Activated T-helper 17 cell treated with anti-CD3 and anti-CD28 coated beads, Interleukin-2, amount 50 U/mL, for 72 hours (primary cell): Measurements from ENCODE around the gene EXOC3L2. TPM values are rescaled to one million over a fixed set of nuclear protein-coding genes. Genes with fewer than 3 reads are reported as not detected.

Experiments
- ATAC-seq: fragments of 150-1000 bp; cut with Tn5 transposase; replicated peaks from 2 replicates; pipeline ENCODE4 v1.10.0; 2021; ENCODE audit warnings: mild to moderate bottlenecking, moderate library complexity
- H3K27ac Mint-ChIP-seq: one replicate; pipeline ENCODE4 v1.8.0; 2022; ENCODE audit warnings: mixed read lengths
- H3K27me3 Mint-ChIP-seq: one replicate; pipeline ENCODE4 v1.8.0; 2022; ENCODE audit warnings: mixed read lengths
- H3K36me3 Mint-ChIP-seq: one replicate; pipeline ENCODE4 v1.8.0; 2022; ENCODE audit warnings: low read depth, mild to moderate bottlenecking, mixed read lengths
- H3K4me1 Mint-ChIP-seq: one replicate; pipeline ENCODE4 v1.8.0; 2022; ENCODE audit warnings: mixed read lengths
- H3K4me3 Mint-ChIP-seq: one replicate; pipeline ENCODE4 v1.8.0; 2022; ENCODE audit warnings: mild to moderate bottlenecking, mixed read lengths
- H3K9me3 Mint-ChIP-seq: one replicate; pipeline ENCODE4 v1.8.0; 2022; ENCODE audit warnings: mixed read lengths
- total RNA-seq, 2 donors: library from RNA; stranded (reverse); gene quantifications; one replicate each; pipeline ENCODE4 v1.2.3, GENCODE V29; 2022

Gene EXOC3L2
- not detected for total RNA-seq

DNA sequence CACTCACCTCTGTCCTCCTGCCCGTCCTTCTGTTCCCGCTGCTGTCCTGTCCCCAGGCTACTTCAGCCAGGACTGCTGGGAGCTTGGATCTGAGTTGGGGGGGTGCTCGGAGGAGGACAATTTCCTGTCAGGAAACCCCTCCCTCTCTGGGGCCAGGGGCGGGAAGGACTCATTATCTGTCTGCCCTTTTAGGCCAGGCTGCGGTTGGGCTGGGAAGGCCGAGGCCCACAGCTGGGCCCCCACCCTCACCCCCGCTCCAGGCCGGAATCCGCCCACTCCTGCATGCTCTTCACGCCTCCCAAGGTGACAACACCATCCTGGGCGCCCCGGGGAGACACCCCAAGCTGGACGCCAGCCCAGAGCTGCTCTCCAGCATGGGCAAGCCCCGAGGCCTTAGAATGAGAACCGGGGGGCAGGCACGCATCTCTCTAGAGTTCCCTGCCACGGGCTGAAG is at the start of gene EXOC3L2:
Gene EXOC3L2, minus strand, starts transcription at position 74 of the 454 bp plus-strand sequence. CDS start 6,362 bp downstream, outside the sequence.
- H3K4me1 Mint-ChIP-seq: no peaks in the 10 kb centered on the region
- H3K36me3 Mint-ChIP-seq: no peaks in the 10 kb centered on the region
- H3K9me3 Mint-ChIP-seq: no peaks in the 10 kb centered on the region
- peaks cover 15% of the 10 kb centered on the region for H3K27me3 Mint-ChIP-seq
- no peak for ATAC-seq
- no peak within 1 kb of the TSS for H3K4me3 Mint-ChIP-seq
- peak within 1 kb of the TSS; percentile 7 for H3K27ac Mint-ChIP-seq

DNA sequence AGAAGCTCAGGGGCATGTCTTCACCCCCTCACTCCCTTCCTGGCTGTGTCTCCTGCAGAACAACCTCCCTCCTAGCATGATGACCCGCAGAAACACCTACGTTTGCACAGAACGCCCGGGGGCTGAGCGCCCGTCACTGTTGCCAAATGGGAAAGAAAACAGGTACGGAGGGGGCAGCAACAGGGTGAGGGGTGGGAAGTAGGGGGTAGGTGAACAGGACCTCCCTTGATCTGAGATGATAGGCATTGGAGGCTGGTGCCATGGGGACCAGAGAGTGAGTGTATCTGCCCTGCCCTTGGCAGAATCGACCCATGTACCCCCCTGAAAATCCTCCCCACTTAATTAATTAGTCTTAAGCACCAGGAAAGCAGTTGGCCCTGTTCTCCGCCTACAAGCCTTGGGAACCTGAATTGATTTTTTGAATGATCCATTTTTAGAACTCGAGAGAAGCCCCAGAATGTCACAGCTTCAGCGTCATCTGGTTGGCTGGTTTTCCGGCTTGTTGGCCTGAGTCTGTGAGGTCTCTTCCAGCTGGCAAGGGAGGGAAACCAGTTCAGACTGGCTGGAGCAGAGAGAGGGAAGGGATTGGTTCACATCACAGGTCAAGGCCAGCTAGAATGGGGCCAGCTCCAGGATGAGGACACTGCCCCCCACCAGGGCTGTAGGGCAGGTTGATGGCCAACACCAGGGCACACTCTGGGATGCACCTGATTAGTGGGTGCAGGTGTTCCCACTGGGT is 49.3 kb upstream of the EXOC3L2 start:
- H3K4me3 Mint-ChIP-seq: no peak overlapping the region
- H3K36me3 Mint-ChIP-seq: peaks cover 49% of the 10 kb centered on the region
- H3K4me1 Mint-ChIP-seq: peaks cover 5% of the 10 kb centered on the region
- H3K9me3 Mint-ChIP-seq: peaks cover 6% of the 10 kb centered on the region
- no peak overlapping the region for H3K27ac Mint-ChIP-seq
- no peak for ATAC-seq
- H3K27me3 Mint-ChIP-seq: no peaks in the 10 kb centered on the region

DNA sequence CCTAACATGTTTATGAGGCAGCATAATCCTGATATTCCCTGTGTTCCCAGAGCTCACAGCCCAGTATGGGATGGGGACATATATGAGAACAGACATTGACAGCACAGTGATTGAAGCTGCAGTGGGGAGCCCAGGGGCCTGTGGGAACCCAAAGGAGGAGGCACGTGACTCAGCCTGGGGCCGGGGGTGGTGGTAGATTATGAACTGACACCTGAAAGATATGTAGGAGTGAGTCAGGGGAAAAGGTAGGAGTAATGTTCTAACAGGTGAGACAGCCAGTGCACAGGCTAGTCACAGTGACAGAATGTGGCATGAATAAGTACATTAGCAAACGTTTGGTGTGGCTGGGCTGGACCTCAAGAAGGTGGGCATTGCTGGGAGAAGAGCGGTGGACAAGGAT is 48.5 kb upstream of the EXOC3L2 start:
- no peaks in the 10 kb centered on the region for H3K27me3 Mint-ChIP-seq
- peaks cover 6% of the 10 kb centered on the region for H3K9me3 Mint-ChIP-seq
- peak; percentile 72 for ATAC-seq
- peaks cover 45% of the 10 kb centered on the region for H3K36me3 Mint-ChIP-seq
- H3K4me3 Mint-ChIP-seq: no peak overlapping the region
- H3K4me1 Mint-ChIP-seq: peaks cover 5% of the 10 kb centered on the region
- H3K27ac Mint-ChIP-seq: peak overlapping the region; percentile 23

DNA sequence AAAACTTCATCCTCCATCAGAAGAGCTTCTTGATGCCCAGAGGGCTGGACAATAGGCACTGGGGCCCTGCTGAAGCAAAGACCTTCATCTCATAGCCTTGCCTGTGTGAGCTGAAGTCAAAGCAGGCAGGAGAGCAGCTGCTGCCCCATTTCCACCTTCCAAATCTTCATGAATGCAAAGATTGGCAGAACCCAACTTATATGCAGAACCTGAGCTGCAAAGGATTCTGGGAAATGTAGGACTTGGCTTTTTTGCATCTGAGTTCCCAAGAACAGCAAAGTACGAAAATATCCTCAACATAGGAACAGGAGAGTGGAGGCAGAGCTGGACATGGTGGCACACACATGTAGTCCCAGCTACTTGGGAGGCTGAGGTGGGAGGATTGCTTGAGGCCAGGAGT is 46.6 kb upstream of the EXOC3L2 start:
- H3K27me3 Mint-ChIP-seq: no peaks in the 10 kb centered on the region
- no peak overlapping the region for H3K4me3 Mint-ChIP-seq
- peaks cover 56% of the 10 kb centered on the region for H3K36me3 Mint-ChIP-seq
- H3K27ac Mint-ChIP-seq: no peak overlapping the region
- peaks cover 5% of the 10 kb centered on the region for H3K4me1 Mint-ChIP-seq
- ATAC-seq: no peak
- H3K9me3 Mint-ChIP-seq: peaks cover 6% of the 10 kb centered on the region

DNA sequence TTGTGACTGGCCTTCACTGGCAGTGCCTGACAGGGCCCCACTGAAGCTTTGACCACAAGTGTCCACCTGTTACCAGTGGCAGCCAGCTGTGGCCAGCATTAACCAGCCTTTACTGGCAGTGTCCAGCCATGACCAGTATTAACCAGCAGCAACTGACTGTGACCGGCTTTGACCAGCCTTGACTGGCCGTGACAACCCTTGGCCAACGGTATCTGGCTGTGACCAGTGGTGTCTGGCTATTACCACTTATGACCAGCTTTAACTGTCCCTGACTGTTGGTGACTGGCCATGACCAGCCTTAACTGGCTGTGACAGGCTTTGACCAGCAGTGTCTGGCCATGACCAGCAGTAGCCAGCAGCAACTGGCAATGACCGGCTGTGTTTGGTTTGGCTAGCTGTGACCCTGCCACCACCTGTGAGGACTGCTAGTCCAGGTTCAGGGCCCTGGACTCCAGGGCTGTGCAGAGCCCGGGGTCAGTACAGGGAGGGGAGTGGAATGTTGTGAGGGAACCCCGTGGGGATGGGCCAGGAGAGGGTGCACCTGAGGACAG is 45.2 kb upstream of the EXOC3L2 start:
- H3K4me1 Mint-ChIP-seq: peaks cover 5% of the 10 kb centered on the region
- no peak overlapping the region for H3K27ac Mint-ChIP-seq
- peaks cover 6% of the 10 kb centered on the region for H3K9me3 Mint-ChIP-seq
- no peak for ATAC-seq
- peaks cover 55% of the 10 kb centered on the region for H3K36me3 Mint-ChIP-seq
- no peaks in the 10 kb centered on the region for H3K27me3 Mint-ChIP-seq
- H3K4me3 Mint-ChIP-seq: no peak overlapping the region

DNA sequence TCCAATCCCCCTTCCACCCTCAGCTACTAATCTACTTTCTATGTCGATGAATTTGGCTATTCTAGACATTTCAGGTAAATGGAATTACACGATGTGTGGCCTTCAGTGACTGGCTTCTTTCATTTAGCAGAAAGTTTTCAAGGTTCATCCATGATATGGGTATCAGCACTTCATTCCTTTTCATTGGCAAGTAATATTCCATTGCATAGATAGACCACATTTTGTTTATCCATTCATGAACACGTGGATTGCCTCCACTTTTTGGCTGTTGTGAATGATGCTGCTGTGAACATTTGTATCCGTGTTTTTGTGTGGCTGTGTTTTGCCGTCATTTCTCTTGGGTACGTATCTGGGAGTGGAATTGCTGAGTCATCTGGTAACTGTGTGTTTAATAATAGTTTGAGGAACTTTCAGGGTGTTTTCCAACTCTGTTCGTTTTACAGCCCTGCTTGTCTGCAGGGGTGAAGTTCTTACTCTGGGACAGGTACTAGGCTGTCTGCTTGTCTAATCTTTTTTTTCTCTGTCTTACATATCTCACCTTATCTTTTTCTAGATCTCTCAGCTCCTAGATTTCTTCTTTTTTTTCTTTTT is 38.3 kb upstream of the EXOC3L2 start:
- Mint-ChIP-seq H3K4me3 (no peak overlapping the region), H3K4me1 (no peaks in the 10 kb centered on the region), H3K27me3 (no peaks in the 10 kb centered on the region), H3K9me3 (no peaks in the 10 kb centered on the region), H3K36me3 (peaks cover 60% of the 10 kb centered on the region), H3K27ac (no peak overlapping the region)
- ATAC-seq: peak; percentile 11

DNA sequence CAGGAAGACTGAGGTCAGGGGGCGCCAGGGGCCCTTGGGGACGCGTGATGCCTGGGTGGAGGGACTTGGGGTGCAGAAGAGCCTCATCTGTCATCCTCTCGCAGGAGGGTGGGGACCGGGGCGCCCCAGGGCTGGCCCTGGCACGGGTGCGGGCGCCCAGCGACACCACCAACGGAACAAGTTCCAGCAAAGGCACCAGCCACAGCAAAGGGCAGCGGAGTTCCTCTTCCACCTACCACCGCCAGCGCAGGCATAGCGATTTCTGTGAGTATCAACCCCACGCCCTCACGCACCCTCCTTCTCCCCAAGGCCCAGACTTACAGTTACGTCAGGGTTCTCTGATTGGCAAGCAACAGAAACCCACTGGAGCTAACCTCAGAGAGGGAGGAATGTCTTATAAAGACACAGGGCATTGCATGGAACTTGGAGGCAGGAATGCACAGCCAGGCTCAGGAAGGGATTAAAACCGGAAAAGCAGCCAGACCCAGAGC is 35.3 kb upstream of the EXOC3L2 start:
- Mint-ChIP-seq H3K4me1 (no peaks in the 10 kb centered on the region), H3K9me3 (no peaks in the 10 kb centered on the region)
- no peak for ATAC-seq

DNA sequence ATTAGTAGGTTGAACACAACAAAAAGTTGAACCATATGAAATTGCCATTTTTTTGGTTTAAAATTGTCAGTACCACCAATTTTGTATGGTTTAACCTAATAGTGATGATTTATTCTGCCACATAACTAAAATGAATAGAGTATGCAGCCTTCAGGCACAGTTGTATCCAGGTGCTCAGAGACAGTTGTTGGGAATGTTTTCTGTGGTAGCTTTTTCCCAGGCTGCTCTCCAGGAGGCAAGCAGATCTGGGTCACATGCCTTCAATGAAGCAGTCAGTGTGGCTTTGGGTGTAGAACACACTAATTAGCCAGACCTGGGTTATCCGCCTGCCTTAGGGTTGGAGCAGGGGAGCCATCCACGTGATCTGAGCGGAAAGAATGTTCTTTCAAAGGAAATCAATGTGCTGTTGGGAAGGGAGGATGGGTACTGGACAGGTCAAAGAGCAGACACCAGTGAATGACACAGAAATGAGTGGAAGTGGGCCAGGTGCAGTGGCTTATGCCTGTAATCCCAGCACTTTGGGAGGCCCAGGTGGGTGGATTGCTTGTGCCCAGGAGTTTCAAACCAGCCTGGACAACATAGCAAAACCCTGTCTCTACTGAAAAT is 34.5 kb upstream of the EXOC3L2 start:
- peaks cover 53% of the 10 kb centered on the region for H3K36me3 Mint-ChIP-seq
- no peaks in the 10 kb centered on the region for H3K27me3 Mint-ChIP-seq
- no peaks in the 10 kb centered on the region for H3K9me3 Mint-ChIP-seq
- no peak for ATAC-seq
- H3K27ac Mint-ChIP-seq: no peak overlapping the region
- H3K4me3 Mint-ChIP-seq: no peak overlapping the region
- H3K4me1 Mint-ChIP-seq: no peaks in the 10 kb centered on the region

More for the DNA sequence above, 35.3 kb upstream of the EXOC3L2 start:
- Mint-ChIP-seq H3K27ac (no peak overlapping the region), H3K27me3 (no peaks in the 10 kb centered on the region), H3K4me3 (no peak overlapping the region), H3K36me3 (peaks cover 48% of the 10 kb centered on the region)

DNA sequence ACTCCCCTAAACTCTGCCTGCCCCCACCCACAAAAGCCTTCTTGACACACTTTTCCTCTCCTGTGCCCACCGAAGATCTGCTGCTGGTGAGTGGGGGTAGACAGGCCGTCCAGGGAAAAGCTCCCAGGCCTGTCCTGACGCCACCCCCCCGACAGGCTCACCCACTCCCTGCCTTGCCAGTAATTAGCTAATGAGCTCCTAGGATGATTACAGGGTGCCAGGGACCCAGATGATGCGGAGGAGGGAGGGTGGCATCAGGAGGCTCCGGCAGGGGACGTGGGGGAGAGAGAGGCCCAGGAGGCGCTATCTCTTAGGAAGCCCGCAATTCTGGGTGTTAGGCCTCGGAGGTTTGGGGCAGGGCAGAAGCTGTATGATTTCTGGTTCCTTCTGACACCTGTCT is 32.9 kb upstream of the EXOC3L2 start:
- ATAC-seq: no peak
- peaks cover 60% of the 10 kb centered on the region for H3K36me3 Mint-ChIP-seq

DNA sequence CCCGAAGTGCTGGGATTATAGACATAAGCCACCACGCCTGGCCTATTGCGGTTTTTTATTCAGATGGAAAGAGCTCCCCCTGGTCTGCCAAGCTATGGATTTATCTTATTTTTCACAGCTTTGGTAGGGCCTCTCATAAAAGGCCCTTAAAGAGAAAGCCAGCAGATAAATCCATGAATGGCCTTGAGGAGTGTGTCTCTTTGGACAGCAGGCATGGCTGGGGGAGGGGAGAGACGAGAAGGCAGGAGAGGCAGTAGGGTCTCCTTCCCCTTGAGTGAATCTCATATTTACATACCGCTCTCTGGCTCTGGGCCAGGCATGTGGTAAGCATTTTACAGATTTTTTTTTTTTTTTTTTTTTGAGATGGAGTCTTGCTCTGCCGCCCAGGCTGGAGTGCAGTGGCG is 31.1 kb upstream of the EXOC3L2 start:
- H3K36me3 Mint-ChIP-seq: peaks cover 61% of the 10 kb centered on the region
- no peak for ATAC-seq
- no peaks in the 10 kb centered on the region for H3K27me3 Mint-ChIP-seq
- no peaks in the 10 kb centered on the region for H3K9me3 Mint-ChIP-seq
- H3K4me1 Mint-ChIP-seq: no peaks in the 10 kb centered on the region
- H3K27ac Mint-ChIP-seq: no peak overlapping the region
- H3K4me3 Mint-ChIP-seq: no peak overlapping the region

More for the DNA sequence above, 32.9 kb upstream of the EXOC3L2 start:
- no peaks in the 10 kb centered on the region for H3K27me3 Mint-ChIP-seq
- H3K27ac Mint-ChIP-seq: no peak overlapping the region
- H3K4me1 Mint-ChIP-seq: no peaks in the 10 kb centered on the region
- H3K9me3 Mint-ChIP-seq: no peaks in the 10 kb centered on the region
- no peak overlapping the region for H3K4me3 Mint-ChIP-seq

DNA sequence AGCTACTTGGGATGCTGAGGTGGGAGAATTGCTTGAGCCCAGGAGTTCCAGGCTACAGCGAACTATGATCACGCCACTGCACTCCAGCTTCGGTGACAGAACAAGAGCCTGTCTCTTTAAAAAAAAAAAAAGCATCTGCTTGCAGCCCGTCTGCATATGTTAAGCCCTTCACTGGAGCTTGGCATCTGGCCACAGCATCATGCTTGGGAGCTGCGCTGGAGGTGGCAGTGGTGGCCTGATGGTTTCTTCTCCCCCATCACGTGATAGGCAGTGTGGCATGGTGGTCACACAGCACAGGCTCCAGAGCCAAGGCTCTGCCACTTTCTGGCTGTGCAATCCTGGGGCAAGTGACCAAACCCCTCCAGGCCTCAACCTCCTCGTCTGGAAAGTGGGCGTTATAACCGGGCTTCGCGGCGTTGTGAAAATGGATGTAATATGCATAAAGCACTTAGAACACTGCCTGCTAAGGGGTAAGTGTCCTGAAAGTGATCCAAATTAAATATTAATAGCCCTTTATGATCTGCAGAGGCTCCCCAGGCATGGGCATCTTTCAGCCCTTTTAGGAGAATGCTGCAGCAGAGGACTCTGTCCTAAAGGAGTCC is 30.3 kb upstream of the EXOC3L2 start:
- Mint-ChIP-seq H3K27ac (no peak overlapping the region), H3K4me1 (no peaks in the 10 kb centered on the region), H3K27me3 (no peaks in the 10 kb centered on the region), H3K4me3 (no peak overlapping the region), H3K36me3 (peaks cover 58% of the 10 kb centered on the region), H3K9me3 (no peaks in the 10 kb centered on the region)
- ATAC-seq: no peak

DNA sequence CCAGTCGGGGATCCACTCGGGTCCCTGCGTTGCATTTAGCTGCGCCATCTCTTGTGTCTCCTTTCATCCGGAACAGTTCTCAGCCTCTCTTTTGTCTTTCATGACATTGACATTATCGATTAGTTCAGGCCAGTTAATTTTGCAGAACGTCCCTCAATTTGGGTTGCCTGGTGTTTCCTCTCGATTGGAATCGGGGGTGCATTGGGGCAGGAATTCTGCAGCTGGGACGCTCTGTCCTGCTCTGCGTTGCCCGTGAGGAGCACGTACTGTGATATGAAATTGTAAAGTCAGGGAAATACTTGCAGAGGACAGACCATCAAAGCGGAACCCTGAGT is 28.3 kb upstream of the EXOC3L2 start:
- Mint-ChIP-seq H3K4me3 (no peak overlapping the region), H3K27ac (no peak overlapping the region), H3K9me3 (no peaks in the 10 kb centered on the region), H3K4me1 (no peaks in the 10 kb centered on the region), H3K36me3 (peaks cover 48% of the 10 kb centered on the region), H3K27me3 (no peaks in the 10 kb centered on the region)
- no peak for ATAC-seq

DNA sequence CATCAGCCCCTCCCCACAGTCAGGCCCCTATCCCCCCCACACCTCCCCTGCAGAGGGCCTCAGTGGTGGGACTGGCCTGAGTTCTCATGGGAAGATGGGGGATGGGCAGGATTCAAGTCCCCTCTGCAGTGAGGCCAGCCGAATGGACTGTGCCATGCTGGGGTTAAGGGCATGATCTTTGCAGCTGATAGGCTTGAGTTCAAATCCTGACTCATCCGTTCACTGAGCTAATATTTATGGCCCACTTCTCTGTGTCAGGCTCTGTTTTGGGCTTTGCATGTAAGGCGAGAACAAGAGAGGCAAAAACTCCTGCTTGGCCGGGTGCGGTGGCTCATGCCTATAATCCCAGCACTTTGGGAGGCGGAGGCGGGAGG is 26.5 kb upstream of the EXOC3L2 start:
- H3K27me3 Mint-ChIP-seq: no peaks in the 10 kb centered on the region
- no peak overlapping the region for H3K27ac Mint-ChIP-seq
- no peaks in the 10 kb centered on the region for H3K9me3 Mint-ChIP-seq
- H3K36me3 Mint-ChIP-seq: peaks cover 48% of the 10 kb centered on the region
- ATAC-seq: no peak
- no peak overlapping the region for H3K4me3 Mint-ChIP-seq
- no peaks in the 10 kb centered on the region for H3K4me1 Mint-ChIP-seq

DNA sequence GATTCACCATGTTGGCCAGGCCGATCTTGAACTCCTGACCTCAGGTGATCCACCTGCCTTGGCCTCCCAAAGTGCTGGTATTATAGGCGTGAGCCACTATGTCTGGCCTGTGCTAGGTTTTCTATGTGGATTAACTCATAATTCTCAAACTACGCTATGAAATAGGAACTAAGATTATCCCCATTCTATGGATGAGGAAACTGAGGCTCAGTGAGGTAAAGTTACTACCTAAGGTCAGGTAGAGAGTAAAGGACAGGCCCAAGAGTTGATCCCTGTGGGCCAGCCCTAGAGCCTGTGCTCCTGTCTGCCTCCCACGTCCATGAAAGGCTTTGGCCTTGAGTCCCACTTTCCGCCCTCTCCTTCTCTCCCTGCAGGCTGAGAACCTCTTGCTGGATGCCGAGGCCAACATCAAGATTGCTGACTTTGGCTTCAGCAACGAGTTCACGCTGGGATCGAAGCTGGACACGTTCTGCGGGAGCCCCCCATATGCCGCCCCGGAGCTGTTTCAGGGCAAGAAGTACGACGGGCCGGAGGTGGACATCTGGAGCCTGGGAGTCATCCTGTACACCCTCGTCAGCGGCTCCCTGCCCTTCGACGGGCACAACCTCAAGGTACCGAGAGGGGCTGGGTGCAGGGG is 26.0 kb upstream of the EXOC3L2 start:
- no peaks in the 10 kb centered on the region for H3K9me3 Mint-ChIP-seq
- ATAC-seq: no peak

More for the DNA sequence above, 26.0 kb upstream of the EXOC3L2 start:
- no peak overlapping the region for H3K4me3 Mint-ChIP-seq
- no peaks in the 10 kb centered on the region for H3K27me3 Mint-ChIP-seq
- no peak overlapping the region for H3K27ac Mint-ChIP-seq
- H3K36me3 Mint-ChIP-seq: peaks cover 46% of the 10 kb centered on the region
- no peaks in the 10 kb centered on the region for H3K4me1 Mint-ChIP-seq
